Non-pigmented ciliary epithelial cell (primary cell): ENCODE measurements around the gene SLX4IP.

ENCODE experiments used
- DNase-seq: peaks from one replicate; pipeline ENCODE4 v3.0.0-alpha.2; 2010; ENCODE audit warnings: low read depth

SLX4IP gene

DNA sequence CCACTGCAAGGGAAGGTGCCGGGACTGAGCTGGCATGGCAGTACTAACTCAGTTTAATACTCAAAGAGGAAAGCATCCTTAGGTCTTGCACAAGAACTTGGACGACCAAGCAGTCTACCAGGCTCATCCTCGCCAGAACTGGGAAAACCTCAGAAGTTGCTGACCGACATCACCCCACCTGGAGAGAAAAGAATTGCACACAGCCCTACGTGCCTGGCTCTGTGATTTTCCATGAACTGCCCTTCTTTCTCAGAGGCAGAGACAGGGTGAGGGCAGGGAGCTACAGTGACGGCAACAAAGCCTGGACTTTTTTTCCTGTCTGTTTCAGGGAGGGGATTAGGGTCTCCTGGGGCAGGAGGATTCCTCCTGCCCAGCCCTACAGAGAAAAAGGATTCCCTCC, 230.7 kb downstream of the SLX4IP start:
- no peak for DNase-seq

DNA sequence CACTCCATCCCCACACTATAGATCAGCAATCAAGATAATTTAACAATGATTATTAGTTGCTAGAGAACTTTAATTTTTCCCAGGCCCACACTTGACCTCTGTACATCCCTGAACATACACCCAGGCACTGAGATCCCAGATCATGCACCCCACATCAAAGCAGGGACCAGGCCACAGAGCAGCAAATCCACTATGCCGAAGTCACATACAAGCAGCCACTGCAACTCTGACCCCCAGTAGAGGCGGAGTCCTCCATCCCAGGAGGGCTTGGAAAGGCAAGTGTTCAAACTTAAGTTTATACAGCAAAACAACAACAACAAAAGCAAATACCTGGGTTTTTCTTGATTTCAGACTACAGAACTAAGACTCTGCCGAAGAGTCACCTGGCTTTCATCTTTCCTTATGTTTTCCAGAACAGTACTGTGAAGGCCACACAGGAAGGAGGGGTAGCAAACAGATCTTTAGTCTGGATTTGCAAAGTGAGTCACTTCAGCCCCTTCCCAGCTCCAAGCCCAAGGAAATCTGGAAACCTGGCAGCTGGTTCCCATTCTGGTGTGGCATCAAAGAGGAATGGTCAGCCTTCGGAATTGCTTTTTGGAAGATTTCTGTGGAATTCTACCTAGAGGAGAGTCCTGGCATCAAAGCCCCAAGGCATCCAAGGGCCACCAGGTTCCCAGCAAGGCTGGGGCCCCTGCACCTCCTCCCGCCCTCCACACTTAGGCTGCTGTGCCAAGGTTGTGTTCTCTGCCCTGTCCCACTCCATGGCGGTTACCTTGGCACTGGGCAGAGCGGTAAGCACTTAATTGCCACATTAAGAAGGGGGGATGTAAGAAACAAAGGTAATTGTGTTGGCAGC, 231.3 kb downstream of the SLX4IP start:
- no peak for DNase-seq

DNA sequence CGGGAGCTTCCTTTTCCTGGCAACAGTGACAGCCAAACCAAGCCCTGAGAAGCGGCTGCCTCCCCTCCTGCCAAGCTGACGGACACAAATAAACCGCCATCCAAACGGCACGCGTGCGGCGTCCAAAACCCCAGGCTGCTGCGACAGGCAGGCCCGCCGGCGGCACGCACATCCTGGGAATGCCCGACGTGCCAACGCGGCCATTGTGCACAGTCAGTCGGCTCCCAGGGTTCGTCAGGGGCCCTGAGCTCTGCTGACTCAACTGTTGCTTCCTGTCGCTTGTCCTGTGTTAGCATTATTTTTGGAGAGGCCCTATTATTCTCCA, 231.9 kb downstream of the SLX4IP start:
- no peak for DNase-seq

DNA sequence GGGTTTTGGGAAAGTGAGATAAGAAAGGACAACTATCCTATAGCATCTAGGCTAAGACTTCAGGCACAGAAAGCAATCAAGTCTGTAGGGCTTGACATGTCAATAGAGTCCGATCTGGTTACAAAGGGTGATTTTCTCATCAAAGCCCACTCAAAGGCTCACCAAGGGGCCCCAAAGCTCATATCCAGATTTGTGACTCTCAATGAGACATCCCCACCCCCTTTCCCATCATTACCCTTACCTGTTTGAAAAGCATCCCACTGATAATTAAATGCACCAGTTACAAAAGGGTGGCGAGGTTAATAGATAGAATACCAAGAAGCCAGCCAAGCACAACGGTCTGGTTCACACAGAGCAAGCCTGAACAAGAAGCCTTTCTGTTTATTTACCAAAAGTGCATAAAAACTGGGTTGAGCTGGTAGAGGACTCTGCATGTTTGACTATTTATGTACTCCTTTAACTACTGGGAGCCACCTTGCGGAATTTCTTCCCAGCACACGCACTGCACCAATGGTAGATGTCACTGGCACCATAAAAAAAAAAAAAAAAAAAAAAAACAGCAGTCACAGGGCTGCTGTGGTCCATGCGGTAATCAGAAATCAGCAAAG, 232.6 kb downstream of the SLX4IP start:
- no peak for DNase-seq

DNA sequence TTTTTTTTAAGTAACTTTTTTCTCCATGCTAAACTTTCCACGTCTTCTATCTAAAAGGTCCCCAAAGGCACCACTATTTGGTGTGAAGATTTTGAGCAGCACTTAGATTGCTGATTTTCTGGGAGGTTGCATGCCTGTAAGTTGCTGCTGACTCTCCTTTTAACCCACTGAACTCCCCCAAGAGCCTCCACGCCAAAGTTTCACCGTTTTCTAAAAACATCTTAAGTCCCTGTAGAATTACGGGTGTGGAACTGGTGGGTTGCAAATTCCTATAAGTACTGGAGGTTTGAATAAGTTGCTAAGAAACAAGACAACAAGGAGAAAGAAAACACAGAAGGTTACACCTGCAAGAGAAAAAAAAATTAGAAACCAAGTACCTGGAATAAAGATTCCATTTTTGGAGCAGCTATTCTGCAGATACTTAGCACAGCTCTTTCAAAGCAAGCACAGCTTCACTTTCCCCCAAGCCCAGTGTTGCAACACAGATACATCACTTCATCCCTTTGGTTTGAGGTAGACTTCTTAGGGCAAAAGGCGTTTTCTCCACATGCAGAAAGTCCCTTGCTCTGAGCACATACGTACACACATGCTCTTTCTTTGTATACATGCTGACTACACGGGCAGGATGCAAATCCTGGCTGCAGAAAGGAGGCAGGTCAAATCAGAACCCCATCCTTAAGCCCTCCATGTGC, 233.7 kb downstream of the SLX4IP start:
- no peak for DNase-seq

DNA sequence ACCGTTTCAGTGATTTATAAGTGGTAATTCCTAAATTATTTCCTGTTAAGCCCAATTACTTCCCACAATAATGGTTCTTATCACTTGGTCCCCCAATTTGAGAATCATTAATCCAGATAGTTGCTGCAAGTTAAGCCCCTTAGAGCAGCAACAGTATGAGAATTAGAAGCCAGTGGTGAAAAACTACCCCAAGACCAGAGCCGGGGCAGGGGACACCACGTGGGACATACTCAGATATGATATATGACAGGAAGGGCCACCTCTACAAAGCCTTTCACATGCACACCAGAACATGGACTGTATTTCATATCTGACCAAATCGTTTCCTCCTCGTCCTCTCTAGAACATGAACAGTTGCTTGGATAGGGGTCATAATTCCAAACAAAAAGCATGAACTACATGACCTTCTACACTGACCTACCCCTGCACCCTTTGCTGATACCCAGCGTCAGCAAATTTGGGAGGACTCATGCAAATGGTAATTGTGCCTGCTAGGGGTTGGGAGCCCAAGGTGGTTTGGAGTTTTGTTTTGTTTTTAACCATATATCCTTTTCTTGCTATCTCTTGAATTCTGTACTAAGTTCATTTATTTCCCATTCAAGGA, 234.8 kb downstream of the SLX4IP start:
- DNase-seq, result no peak

DNA sequence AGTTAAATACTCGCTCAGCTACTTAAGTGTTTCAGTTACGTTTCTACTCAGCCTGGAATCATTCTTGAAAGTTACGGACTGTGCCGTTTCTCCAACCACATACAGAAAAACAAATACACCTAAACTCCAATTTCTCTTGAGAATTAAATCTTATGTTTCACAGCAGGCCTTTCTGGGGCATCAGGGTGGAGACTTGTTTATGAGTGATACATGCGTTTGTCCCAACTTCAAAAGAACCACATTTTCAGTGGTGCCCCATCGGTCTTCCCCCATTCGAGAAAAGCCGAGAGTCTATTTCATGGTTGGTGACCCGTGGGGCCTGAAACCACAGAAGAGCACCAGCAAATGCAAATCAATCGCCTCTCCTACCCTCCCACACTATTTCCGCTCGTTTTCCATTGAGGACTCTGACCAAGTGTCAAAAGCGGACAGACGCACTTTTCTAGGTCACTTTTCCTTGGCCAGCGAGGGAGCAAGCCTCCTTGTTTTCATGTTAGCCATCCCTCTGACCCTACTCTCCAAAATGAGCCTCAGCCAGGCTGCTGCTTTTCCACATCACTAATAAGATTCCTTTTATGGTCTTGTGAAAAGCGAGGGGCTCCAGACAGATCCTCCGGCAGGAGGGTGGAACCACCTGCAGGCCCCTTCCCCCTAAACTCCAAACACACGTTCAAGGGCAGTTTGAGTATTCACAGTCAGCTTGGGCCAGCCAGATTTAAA, 235.6 kb downstream of the SLX4IP start:
- DNase-seq, result no peak

DNA sequence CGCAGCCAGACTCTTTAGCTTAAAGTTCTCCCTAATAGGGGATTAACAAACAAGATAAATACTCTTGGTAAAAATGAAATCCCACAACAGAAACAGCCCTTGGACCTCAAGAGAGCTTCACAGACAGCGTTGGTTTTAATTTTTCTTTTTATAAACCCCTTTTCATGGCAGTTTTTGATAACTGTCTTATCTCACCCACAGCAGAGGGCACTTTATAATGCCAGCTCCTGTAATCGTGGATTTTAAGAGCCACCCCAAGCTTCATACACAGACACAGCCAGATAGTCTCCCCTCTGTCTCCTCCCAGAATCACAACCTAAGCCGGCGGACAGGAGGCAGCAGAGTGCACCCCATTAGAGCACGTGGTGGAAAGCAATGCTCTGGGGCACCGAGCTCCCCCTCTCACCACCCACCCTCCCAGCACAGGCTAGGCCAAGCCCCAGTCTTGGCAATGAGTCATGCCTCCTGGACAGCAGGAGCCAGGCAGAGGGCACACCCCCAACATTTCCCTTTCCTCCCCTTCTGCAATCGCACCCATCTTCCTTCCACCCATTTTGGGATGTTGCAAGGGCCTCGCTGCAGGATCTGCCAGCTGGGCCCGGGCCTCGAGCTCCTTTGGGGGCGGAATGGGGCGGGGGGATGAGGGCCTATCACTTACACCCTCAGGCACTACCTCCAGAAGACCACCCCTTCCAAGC, 236.3 kb downstream of the SLX4IP start:
- DNase-seq, result no peak

DNA sequence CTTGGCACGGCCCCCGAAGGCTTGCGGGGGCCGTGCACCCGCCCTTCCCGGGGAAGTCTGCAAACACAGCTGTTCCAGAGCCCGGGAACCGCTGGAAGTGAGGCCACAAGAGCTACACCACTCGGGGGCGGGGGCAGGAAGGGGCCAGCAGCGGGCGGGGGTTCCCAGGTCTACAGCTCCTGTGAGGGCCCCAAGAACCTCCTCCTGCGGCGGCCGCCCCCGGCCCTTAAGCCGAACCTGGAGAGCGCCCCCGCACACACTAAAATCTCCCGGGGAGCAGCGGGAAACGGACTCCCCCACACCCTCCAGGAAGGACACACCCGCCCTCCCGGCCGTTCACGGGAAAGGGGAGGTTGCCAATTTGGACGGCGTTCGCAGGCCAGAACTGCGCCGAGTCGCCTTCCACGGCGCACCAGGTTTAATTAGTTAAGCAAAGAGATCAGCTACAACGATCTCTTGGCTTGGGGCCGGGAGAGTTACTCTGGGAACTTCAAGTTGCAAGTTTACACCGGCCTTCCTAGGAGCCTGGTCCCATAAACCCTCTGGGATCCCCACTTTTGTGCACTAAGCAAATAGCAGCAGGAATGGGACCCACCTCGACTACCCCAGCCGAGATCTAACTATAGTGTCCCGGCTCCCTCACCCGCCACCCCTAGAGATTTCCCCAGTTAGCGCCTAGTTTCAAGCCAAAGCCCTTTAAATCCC, 237.0 kb downstream of the SLX4IP start:
- no peak for DNase-seq

DNA sequence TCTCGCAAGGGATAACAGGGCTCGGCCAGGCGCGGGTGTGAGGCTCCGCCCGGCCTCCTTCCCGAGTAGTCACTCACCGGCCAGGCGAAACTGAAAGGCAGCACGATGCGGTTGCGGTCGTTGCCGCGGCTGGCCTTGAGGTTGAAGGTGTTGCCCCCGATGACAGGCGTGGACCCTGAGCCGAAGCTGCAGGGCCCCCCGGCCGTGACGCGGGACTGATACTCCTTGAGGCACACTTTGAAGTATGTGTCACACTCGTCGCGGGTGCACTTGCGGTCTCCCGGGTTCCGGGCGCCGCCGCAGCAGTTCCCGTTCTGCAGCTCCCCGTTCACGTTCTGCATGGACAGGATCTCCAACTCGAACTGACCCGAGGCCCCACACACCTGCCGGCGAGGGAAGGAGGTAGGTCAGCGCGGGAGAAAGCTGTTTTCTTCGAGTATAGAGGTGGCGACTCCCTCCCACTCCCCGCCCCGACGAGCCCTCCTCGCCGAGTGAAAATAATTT, 237.6 kb downstream of the SLX4IP start:
- DNase-seq, result no peak

DNA sequence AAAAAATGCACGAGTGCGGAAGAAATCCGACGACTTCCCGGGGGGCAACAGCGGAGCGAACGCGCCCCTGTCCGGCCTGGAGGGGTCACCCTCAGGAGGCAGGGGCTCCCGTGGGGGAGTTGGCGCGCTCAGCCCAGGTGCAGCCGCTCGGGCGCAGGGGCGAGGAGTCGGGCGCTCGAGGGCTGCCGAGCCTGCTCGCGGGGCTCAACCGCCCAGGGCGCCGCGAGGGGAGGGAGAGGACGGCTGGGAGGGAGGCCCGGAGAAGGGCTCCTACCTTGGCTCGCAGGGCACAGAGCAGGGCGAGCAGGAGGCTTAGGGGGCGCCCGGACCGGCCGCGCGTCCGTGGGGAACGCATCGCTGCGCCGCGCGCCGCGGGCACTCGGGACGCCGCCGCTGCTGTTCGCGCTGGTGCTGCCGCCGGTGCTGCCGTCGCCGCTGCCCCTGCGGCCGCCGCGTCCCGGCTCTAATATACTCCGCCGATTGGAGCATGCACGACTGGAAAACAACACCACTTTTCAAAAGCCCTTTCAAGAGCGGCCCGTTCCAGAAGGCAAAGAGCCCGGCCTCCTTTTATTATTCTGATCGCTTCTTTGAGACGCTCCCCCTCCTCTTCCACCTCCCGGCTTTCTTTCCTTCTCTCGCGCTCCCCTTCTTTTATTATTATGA, 238.2 kb downstream of the SLX4IP start:
- DNase-seq, result no peak

DNA sequence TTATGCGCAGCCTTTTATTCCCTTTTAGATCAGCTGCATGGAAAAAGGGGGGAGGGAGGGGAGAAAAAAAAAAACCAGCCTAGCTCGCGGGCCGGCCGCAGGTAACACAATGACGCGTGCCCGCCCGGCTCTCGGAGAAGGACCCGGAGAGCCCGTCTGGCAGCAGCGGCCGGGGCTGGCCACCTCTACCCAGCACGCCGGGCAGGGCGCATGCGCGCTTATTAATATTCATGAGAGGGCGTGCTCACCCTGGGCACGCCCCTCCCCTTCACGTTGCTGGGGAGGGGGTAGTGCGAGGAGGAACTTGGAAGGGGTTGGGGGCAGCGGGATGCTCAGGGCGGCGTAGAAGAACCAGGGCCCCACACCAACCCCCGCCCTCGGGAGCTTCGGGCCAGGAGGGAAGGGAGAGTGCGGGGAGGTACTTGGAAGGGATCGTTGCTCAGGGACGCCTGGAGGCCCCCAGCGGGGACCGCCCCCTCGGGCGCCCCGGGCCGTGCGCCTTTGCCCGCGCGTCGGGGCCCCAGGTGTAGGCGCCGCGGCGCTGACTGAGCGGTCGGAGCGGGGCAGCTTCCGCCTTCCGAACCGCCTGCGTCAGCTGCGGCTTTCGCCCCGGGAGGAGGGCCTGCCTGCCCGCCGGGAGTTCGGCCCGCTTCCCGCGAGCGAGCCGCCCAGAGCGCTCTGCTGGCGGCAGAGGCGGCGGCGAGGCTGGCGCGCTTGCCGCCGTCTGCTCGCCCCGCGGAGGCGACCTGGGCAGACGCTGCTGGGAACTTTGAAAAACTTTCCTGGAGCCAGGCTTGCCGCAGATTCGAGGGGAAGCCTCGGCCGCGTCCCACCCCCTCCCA, 239.0 kb downstream of the SLX4IP start, which contains the start of gene JAG1:
Gene JAG1, minus strand, starts transcription at position 158 of the 842 bp plus-strand sequence. CDS start 469 bp downstream, outside the sequence.
- no peak for DNase-seq

DNA sequence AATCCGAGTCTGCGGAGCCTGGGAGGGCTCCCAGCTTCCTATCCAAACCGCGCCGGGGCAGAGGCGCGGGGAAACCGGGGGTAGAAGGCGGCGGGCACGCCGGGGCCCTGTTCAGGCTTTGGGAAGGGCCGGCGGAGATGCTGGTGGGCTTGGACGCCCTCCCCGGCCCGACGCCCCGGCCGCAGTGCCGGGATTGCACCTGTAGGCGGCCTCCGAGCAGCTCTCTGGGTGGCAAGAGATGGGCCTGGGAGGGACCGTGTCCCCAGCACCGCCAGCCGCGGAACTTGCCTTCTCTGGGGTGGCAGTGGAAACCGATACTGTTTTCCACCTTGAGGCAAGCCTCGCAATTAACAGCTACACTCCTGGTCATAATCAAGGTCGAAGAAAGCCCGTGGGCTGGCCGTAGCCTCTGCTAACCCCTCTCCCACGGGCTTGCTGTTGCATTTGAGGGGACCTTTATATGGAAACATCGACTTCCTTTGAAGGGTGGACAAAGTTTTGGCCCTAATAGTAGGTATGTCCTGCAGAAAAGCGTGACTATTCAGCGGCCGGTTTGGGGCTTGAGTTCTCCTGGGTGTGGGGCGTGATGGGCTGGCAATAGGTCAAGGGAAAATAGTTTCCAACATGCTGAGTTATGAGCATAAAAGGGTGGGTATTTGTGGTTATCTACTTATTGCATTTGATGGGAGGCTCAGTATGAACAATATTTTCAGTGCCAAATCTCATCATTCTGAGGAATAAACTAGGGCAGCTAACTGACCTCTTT, 239.8 kb downstream of the SLX4IP start:
- DNase-seq, result no peak

DNA sequence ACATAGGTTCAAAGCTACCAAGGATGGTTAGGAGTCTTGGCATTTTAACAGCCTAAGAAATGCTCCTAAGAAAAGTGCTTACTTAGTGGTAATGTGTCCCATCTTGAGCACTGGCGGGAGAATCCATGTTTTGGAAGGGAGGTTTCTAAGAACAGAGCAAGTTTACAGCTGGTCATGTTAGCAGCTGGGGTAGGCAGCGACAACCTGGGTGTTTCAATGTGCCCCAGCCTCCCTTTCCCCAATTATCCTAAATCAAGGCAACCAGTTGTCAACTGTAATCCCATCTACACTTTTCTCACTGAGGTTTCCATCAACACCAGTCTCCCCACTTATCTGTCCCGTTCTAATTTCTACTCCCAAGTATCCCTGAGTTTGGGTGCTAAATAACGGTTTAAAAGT, 240.3 kb downstream of the SLX4IP start:
- no peak for DNase-seq

DNA sequence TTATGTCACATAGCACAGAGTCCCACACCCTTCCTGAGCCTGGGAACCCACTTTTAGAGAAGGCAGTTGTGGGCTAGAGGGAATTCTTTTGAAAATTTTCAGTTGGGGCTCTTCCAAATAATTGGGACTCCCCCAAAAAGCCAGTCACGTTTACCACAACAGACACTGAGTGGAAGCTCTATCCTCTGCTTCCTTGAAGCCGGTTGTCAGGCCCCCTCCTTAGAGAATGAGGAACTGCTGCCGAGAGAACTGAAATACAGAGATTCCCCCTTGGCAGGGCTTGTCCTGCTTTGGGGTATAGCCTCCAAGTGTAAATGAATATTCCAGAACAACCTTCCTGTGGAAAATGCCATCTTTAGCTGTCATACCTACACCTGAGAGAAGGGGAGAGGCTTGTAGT, 241.4 kb downstream of the SLX4IP start:
- DNase-seq, result no peak
